Measurements from ENCODE around the gene NRG3. TPM values are rescaled to one million over a fixed set of nuclear protein-coding genes. Genes with fewer than 3 reads are reported as not detected.
"Not testable (repeated sequence)": the region's sequence is repeated elsewhere in the genome, so short reads cannot be mapped to it uniquely, and the experiment has no call there.

Gene NRG3
- total RNA-seq, 4 donors from 2014 or later = under 0.01 to 0.65 (median 0.17) TPM

DNA sequence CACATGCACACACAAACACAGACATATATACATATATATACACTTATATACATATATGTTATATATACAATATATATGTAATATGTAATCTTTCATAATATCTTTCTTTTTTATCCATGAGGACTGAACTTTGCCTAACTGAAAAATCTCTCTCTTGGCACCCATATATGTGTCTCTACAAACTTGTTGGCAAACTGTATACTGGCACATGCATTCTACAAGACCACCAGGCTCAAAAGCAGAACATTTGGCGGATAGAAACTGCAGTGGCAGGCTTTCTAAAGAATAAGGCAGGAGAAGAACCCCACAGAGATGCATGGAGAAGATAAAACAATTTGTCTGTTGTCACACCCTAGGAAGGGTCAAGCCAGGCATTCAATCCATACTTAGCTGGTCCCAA is 165.3 kb downstream of the NRG3 start:
- no peak for DNase-seq (ENCODE audit: extremely low spot score)
- 91% methylated on average over 1 of the region's 1 CpG for WGBS
- H3K27ac ChIP-seq (replicated peaks in 1 of 4) = no peak overlapping the region
- H3K27me3 ChIP-seq = no peaks in the 10 kb centered on the region
- no peaks in the 10 kb centered on the region for H3K4me1 ChIP-seq
- H3K36me3 ChIP-seq = no peaks in the 10 kb centered on the region
- H3K9me3 ChIP-seq = peaks cover 0 to 6% (median 0%) of the 10 kb centered on the region in 4 donors
- intact Hi-C loops (cut with DNase I) = no loop called here
- H3K4me3 ChIP-seq = no peak overlapping the region
- TF ChIP-seq POLR2AphosphoS5 (IDR thresholded peaks at IDR 0.05) = no peak
- TF ChIP-seq, protein P1, sequence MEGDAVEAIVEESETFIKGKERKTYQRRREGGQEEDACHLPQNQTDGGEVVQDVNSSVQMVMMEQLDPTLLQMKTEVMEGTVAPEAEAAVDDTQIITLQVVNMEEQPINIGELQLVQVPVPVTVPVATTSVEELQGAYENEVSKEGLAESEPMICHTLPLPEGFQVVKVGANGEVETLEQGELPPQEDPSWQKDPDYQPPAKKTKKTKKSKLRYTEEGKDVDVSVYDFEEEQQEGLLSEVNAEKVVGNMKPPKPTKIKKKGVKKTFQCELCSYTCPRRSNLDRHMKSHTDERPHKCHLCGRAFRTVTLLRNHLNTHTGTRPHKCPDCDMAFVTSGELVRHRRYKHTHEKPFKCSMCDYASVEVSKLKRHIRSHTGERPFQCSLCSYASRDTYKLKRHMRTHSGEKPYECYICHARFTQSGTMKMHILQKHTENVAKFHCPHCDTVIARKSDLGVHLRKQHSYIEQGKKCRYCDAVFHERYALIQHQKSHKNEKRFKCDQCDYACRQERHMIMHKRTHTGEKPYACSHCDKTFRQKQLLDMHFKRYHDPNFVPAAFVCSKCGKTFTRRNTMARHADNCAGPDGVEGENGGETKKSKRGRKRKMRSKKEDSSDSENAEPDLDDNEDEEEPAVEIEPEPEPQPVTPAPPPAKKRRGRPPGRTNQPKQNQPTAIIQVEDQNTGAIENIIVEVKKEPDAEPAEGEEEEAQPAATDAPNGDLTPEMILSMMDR (IDR thresholded peaks at IDR 0.05) = no peak
- TF ChIP-seq POLR2A (IDR thresholded peaks at IDR 0.05; ENCODE audit: low read depth) = no peak
- no peak for TF ChIP-seq EP300 (IDR thresholded peaks at IDR 0.05)

DNA sequence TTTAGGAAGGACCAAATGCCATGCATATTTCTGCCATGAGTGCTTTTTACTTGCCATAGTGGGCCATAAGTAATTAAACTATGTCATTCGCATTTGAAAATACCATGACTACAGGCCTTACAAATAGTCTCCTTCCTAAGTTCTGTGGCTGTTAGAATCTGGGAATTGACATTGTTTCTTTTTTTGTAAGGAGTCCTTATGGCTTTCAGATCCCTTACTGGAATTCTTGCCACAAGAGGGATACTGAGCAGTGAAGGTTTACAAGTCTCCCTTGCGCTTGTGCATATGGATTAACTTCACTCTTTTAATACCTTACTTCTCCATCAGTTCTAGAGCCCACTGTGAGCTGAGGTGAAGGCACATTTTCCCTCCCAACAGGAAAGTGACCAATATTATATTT is 166.0 kb downstream of the NRG3 start:
- H3K4me3 ChIP-seq = no peak overlapping the region
- TF ChIP-seq, protein P1 (IDR thresholded peaks at IDR 0.05) = no peak
- no peak for TF ChIP-seq EP300 (IDR thresholded peaks at IDR 0.05)
- TF ChIP-seq POLR2AphosphoS5 (IDR thresholded peaks at IDR 0.05) = no peak
- TF ChIP-seq POLR2A (IDR thresholded peaks at IDR 0.05; ENCODE audit: low read depth) = no peak
- H3K4me1 ChIP-seq = no peaks in the 10 kb centered on the region
- no peak overlapping the region for H3K27ac ChIP-seq (replicated peaks in 1 of 4)
- no peaks in the 10 kb centered on the region for H3K36me3 ChIP-seq
- WGBS = 90% methylated on average over 2 of the region's 2 CpGs
- no peak for DNase-seq (ENCODE audit: extremely low spot score)
- H3K9me3 ChIP-seq = peaks cover 0 to 6% (median 0%) of the 10 kb centered on the region in 4 donors
- intact Hi-C loops (cut with DNase I) = no loop called here
- H3K27me3 ChIP-seq = no peaks in the 10 kb centered on the region

DNA sequence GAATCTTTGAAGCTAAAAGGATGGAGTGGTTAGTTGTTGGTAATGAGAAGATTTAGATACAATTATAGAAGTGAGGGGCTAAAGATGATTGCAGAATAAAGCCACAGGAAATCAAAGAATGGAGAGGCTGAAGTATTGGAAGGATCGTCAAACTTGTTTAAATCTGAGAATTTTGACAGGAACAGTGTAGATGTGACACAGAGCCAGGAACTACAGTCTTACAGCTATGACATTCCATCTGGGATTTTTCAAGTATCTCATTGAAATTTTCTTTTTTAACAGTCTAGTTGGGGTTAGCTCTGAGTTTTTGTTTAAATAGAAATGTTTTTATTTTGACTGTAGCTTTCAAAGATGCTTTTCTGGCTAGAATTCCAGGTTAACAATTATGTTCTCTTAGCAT is 181.4 kb downstream of the NRG3 start:
- intact Hi-C loops (cut with DNase I) = no loop called here
- 95% methylated on average over 1 of the region's 1 CpG for WGBS
- Histone ChIP-seq H3K9me3 (no peaks in the 10 kb centered on the region), H3K27me3 (no peaks in the 10 kb centered on the region), H3K36me3 (no peaks in the 10 kb centered on the region), H3K4me1 (no peaks in the 10 kb centered on the region), H3K4me3 (no peak overlapping the region), H3K27ac (replicated peaks in 1 of 4) (no peak overlapping the region)
- no peak for DNase-seq (ENCODE audit: extremely low spot score)
- TF ChIP-seq POLR2A (IDR thresholded peaks at IDR 0.05; ENCODE audit: low read depth) (no peak), POLR2AphosphoS5 (IDR thresholded peaks at IDR 0.05) (no peak), EP300 (IDR thresholded peaks at IDR 0.05) (no peak)
- TF ChIP-seq, protein P1 (IDR thresholded peaks at IDR 0.05) = no peak

DNA sequence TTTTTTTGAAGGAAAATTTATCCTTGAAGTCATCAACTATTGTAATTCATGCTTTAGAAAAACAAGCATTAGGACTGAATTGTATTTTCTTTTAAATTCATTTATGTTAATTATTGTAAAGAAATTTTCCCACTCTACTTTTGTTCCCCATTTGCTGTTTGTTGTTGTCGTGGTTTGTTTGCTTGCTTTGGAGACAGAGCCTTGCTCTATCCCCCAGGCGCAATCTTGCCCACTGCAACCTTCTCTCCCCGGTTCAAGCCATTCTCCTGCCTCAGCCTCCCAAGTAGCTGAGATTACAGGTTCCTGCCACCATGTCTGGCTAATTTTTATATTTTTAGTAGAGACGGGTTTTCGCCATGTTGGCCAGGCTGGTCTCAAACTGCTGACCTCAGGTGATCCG is 192.2 kb downstream of the NRG3 start:
- 85% methylated on average over 6 of the region's 6 CpGs for WGBS

DNA sequence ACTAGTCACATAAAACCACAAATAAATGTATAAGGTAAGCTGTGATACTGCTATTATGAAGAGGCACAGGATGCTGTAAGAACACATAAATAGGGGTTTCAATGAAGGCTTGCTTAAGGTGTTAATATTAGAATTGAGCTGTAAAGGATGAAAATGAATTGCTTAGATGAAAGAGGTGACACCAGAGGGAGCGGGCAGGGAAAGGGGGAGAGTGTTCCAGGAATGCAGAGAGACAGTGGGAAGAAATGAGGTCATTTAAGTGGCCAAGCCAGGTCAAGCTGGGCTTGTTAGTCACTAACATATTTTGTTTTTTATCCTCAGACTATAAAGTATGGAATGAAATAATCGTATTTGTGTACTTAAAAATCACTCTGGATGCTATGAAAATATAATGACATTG is 193.5 kb downstream of the NRG3 start:
- Histone ChIP-seq H3K27ac (replicated peaks in 1 of 4) (no peak overlapping the region), H3K27me3 (no peaks in the 10 kb centered on the region), H3K9me3 (no peaks in the 10 kb centered on the region), H3K4me3 (no peak overlapping the region), H3K36me3 (no peaks in the 10 kb centered on the region), H3K4me1 (no peaks in the 10 kb centered on the region)
- 68% methylated on average over 2 of the region's 2 CpGs for WGBS
- TF ChIP-seq, protein P1 (IDR thresholded peaks at IDR 0.05) = no peak
- TF ChIP-seq POLR2A (IDR thresholded peaks at IDR 0.05; ENCODE audit: low read depth) (no peak), POLR2AphosphoS5 (IDR thresholded peaks at IDR 0.05) (no peak), EP300 (IDR thresholded peaks at IDR 0.05) (no peak)
- DNase-seq (ENCODE audit: extremely low spot score) = no peak
- intact Hi-C loops (cut with DNase I) = no loop called here

More for the DNA sequence above, 192.2 kb downstream of the NRG3 start:
- H3K4me1 ChIP-seq; H3K4me3 ChIP-seq; intact Hi-C loops (cut with DNase I); H3K9me3 ChIP-seq; DNase-seq (ENCODE audit: extremely low spot score); H3K27me3 ChIP-seq; H3K27ac ChIP-seq (replicated peaks in 1 of 4); H3K36me3 ChIP-seq: not testable (repeated sequence)

Data from esophagus muscularis mucosa (tissue), 4 donors.